Frontal cortex (tissue), 4 donors: ENCODE data around the gene APRT. TPM values are rescaled to one million over a fixed set of nuclear protein-coding genes. Genes with fewer than 3 reads are reported as not detected.

Source experiments
- DNase-seq, 2 donors: peaks; one replicate each; pipeline ENCODE4 v3.0.0; 2012; ENCODE audit warnings: low spot score in 2 of 2
- FAIRE-seq: peaks from 2 replicates; lab custom pipeline; 2012; peaks lifted over from hg19 to GRCh38; lab: Jason Lieb, UNC
- total RNA-seq: library from RNA; depleted of rRNA; stranded (reverse); fragments of >200 nt; gene quantifications from one replicate; pipeline ENCODE4 v1.2.3, GENCODE V29; 2014
- donor health status: control.
- donor health status: control.
- donor health status: control.

Gene APRT
- 15.9 TPM for total RNA-seq

- FAIRE-seq: no peak
- DNase-seq: peak; percentile 98
These were observed at the start of gene APRT for GRCh38 chr16:88811769-88812512. Gene APRT, minus strand, starts transcription at chr16:88811928. Its CDS starts 29 bp downstream, at chr16:88811899.

GRCh38 chr16:88861359-88861758 is 49.6 kb upstream of the APRT start:
- DNase-seq (no peak), FAIRE-seq (no peak)

DNA sequence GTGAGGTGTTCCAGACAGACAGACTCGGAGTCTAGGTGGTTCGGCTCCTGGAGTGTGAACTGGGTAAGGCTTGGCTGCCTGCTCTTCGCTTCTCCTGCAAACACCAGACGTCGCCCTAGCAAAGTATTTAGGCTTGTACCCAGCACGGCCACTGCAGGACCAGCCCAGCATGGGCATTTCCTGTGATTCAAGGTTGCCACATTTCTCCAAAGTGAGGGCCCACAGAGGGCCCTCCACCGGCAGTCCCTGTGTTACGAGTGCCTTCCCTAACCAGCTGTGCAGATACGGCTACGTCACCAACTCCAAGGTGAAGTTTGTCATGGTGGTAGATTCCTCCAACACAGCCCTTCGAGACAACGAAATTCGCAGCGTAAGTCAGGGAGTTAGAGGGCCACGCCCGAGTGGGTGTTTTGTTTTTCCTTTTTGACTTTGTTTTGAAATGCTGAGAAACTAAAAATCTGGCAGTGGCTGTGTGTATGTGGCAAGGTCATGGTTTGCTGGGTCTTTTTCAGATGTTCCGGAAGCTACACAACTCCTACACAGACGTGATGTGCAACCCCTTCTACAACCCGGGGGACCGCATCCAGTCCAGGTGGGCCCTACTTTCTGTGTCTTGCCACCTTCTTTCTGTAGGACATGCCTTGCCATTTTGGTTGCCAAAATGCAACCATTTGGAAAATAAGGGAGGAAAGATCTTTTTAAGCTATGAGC is 47.8 kb upstream of the APRT start:
- DNase-seq (no peak), FAIRE-seq (no peak)

- no peak for FAIRE-seq
- peak; percentile 79 to 84 for DNase-seq
These were observed 46.1 kb upstream of the APRT start for GRCh38 chr16:88857728-88858339.

DNA sequence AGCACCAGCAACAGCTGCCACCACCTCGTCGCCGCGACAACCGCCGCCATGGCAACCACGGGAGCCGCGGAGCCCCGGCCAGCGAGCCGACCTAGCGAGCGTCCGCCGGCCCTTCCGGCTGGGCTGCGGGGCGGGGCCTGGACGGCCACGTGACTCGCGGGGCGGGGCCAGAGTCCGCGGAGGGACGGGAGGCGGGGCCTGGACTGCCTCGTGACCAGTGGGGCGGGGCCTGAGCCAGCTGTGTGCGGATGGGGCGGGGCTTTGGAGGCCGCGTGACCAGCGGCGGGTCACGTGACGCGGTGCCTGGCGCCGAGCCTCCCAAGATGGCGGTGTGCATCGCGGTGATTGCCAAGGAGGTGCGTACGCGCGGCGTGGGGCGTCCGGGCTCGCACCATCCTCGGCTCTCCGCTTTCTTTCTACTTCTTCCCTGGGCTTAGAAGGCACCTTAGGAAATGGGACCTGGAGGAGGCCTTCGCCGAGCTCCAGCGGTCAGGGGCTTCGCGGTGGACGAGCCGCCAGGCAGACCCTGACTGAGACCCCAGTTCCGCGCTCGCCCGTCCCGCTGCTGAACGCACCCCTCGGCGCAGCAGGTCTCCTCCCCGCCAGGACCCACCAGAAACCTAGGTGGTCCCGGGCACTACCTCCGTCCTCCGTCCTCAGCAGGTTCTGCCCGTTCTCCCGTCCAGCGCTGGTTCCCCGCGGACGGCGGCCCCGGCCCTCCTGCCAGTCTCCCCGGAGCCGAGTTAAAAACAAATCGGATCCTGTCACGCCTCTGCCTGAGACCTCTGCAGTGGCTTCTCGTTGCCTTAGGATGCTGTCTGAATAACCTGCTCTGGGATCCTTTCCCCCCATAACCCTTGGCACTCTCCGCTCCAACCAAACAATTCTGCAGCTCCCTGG is 45.4 kb upstream of the APRT start, which contains the start of the genes GALNS and TRAPPC2L:
TSS of gene GALNS (minus strand) at position 120 of the 900 bp plus-strand sequence. CDS start at position 50, 70 bp downstream.
TSS of gene TRAPPC2L (plus strand) at position 300 of the 900 bp plus-strand sequence. CDS start at position 324, 24 bp downstream.
- FAIRE-seq (no peak), DNase-seq (peak; percentile 100)

DNA sequence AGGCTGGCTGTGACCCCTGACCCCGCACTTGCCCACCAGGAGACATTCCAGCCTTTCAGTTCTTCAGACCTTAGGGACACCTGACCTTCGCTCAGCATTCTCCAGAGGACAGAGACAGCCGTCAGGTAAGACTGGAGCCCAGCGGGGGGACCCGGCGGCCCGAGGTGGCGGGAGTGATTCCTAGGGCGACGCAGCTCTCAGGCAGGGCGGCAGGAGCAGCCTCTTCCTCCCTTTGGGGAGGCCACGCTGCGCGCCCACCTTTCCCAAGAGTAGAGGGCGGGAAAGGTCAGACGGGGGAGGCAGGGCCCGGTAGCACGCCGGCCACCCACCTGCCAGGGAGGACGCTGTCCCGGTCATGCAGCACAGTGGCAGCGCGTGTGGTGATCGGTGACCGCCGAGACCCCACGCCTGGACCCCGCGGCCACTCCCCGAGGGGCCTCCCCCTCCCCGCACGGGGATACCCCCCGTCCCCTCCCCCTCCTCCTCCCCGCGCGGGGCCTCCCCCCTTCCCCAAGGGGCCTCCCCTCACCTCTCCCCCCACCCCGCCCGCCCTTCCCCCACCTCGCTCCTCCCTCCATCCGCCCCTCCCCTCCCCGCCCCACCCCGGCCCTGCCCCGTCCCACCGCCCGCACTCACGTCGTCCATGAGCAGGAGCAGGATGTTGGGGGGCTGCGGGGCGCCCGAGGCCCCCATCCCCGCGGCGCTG is 44.5 kb upstream of the APRT start:
- DNase-seq: no peak
- no peak for FAIRE-seq

- FAIRE-seq (no peak), DNase-seq (no peak)
These were observed 44.0 kb upstream of the APRT start for GRCh38 chr16:88855736-88856121.

- FAIRE-seq (no peak), DNase-seq (no peak)
These were observed 43.4 kb upstream of the APRT start for GRCh38 chr16:88855176-88855575.

- DNase-seq (no peak), FAIRE-seq (no peak)
These were observed 42.8 kb upstream of the APRT start for GRCh38 chr16:88854306-88855111.

DNA sequence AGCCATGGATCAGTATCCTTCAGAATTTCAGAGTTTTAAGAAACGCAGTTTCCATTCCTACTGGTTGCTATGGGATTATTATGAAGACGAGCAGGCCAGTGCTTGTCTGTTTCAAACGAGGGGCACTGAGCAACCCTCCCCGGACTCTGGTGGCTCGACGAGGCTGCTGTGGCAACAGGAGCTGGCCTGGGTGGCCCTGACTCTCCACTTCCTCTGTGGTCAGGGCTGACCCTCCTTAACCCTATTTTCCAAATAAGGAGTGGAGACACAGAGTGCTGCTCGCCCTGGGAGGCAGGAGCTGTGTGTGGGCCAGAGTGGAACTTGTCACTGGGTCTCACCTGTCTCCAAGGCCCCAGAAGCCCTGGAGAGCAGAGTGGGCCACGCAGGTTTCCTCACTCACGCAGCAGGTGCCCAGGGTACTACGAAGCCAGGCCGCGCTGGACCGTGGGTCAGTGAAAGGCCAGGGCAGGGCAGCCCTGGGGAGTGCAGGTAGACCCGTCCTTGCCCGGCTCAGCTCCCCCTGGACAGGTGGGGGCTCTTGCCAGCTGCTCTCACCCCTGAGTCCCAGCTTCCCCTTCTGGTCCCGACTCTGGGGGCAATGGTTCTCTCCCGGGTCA is 41.7 kb upstream of the APRT start:
- no peak for FAIRE-seq
- DNase-seq: no peak

- FAIRE-seq (no peak), DNase-seq (no peak)
These were observed 39.9 kb upstream of the APRT start for GRCh38 chr16:88851616-88852015.

GRCh38 chr16:88850531-88851199 is 38.9 kb upstream of the APRT start:
- FAIRE-seq: no peak
- DNase-seq: no peak

DNA sequence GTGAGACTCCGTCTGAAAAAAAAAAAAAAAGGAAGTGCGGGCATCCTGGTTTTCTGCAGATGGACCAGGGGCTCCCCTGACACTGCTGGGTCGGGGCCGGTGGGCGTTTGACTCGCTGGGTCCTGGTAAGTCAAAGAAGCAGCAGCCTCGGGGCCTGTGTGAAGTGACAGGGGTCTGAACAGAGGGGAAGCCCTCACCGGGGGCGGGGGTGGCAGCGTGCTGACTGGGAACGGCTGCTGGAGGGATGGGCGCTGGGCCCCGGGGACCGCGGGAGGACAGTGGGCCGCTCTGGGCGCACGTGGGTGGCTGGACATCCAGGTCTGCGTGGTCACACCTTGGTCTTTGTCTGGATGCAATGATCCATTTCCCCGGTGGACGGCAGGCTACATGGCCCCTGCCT is 36.8 kb upstream of the APRT start:
- FAIRE-seq (no peak), DNase-seq (no peak)

- FAIRE-seq: no peak
- no peak for DNase-seq
These were observed 35.9 kb upstream of the APRT start for GRCh38 chr16:88847654-88848053.

GRCh38 chr16:88846088-88846487 is 34.4 kb upstream of the APRT start:
- no peak for FAIRE-seq

GRCh38 chr16:88844419-88845036 is 32.8 kb upstream of the APRT start:
- DNase-seq (peak in 1 of 2 donors; percentile 38), FAIRE-seq (no peak)

More at GRCh38 chr16:88846088-88846487, 34.4 kb upstream of the APRT start:
- no peak for DNase-seq

- DNase-seq: no peak
- FAIRE-seq: no peak
These were observed 31.5 kb upstream of the APRT start for GRCh38 chr16:88843256-88843655.
